Measurements from ENCODE around the gene SLC16A4.

DNA sequence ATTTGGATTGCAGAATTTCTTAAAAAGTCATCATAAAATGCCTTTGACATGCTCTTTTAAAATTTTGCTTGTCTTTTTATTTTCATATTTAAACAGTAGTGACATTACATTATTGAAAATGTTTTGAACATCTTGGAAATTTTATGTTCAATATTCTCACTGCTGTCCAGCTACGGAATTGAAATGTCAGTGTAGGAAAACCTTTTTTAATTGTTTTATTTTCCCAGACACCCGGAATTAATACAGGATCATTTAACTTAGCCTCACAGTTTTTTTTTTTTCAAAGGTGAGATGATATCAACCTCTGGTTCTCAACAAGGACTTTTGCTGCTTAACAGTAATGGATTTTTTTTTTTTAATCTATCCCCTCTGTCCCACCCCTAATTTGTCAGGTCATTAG is 47.6 kb downstream of the SLC16A4 start:
- TF ChIP-seq TCF12 (IDR thresholded peaks at IDR 0.05; ENCODE audit: low read depth, low read length) (no peak), CHD2 (IDR thresholded peaks at IDR 0.05; ENCODE audit: low read length) (no peak), POLR2A (IDR thresholded peaks at IDR 0.05; ENCODE audit: control extremely low read depth in 1 of 2, low read depth in 2 of 2, low read length in 2 of 2) (no peak), EP300 (IDR thresholded peaks at IDR 0.05; ENCODE audit: borderline replicate concordance in 1 of 2, low read depth in 2 of 2, low read length in 2 of 2) (no peak), SP1 (IDR thresholded peaks at IDR 0.05; ENCODE audit: low read depth, low read length) (no peak), RAD21 (IDR thresholded peaks at IDR 0.05 in 1 of 2, conservative IDR thresholded peaks at IDR 0.05 in 1 of 2; ENCODE audit: low read depth in 2 of 2, low read length in 2 of 2) (no peak), EZH2 (IDR thresholded peaks at IDR 0.05; ENCODE audit: low read depth, low read length, severe bottlenecking) (no peak), SIRT6 (IDR thresholded peaks at IDR 0.05; ENCODE audit: low read length) (no peak), YY1 (IDR thresholded peaks at IDR 0.05; ENCODE audit: low read depth, low read length) (no peak), ZNF274 (IDR thresholded peaks at IDR 0.05; ENCODE audit: borderline replicate concordance, extremely low read depth, low read length) (no peak)
- TF ChIP-seq, protein P1, sequence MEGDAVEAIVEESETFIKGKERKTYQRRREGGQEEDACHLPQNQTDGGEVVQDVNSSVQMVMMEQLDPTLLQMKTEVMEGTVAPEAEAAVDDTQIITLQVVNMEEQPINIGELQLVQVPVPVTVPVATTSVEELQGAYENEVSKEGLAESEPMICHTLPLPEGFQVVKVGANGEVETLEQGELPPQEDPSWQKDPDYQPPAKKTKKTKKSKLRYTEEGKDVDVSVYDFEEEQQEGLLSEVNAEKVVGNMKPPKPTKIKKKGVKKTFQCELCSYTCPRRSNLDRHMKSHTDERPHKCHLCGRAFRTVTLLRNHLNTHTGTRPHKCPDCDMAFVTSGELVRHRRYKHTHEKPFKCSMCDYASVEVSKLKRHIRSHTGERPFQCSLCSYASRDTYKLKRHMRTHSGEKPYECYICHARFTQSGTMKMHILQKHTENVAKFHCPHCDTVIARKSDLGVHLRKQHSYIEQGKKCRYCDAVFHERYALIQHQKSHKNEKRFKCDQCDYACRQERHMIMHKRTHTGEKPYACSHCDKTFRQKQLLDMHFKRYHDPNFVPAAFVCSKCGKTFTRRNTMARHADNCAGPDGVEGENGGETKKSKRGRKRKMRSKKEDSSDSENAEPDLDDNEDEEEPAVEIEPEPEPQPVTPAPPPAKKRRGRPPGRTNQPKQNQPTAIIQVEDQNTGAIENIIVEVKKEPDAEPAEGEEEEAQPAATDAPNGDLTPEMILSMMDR (IDR thresholded peaks at IDR 0.05; ENCODE audit: control extremely low read depth in 1 of 3, insufficient read depth in 1 of 3, low read depth in 1 of 3, low read length in 3 of 3) = no peak
- TF ChIP-seq, protein P2, sequence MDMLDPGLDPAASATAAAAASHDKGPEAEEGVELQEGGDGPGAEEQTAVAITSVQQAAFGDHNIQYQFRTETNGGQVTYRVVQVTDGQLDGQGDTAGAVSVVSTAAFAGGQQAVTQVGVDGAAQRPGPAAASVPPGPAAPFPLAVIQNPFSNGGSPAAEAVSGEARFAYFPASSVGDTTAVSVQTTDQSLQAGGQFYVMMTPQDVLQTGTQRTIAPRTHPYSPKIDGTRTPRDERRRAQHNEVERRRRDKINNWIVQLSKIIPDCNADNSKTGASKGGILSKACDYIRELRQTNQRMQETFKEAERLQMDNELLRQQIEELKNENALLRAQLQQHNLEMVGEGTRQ (IDR thresholded peaks at IDR 0.05; ENCODE audit: low read length) = no peak
- TF ChIP-seq, protein P3, sequence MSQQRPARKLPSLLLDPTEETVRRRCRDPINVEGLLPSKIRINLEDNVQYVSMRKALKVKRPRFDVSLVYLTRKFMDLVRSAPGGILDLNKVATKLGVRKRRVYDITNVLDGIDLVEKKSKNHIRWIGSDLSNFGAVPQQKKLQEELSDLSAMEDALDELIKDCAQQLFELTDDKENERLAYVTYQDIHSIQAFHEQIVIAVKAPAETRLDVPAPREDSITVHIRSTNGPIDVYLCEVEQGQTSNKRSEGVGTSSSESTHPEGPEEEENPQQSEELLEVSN (IDR thresholded peaks at IDR 0.05) = no peak

All from H1 (cell line).